HG03521 (cell line): ENCODE data around the gene NSUN2.
"Not testable (repeated sequence)": the region's sequence is repeated elsewhere in the genome, so short reads cannot be mapped to it uniquely, and the experiment has no call there.

Experiments
- ATAC-seq: cut with Tn5 transposase; IDR thresholded peaks from one replicate; pipeline ENCODE4 v1.9.1; 2021; ENCODE audit warnings: mild to moderate bottlenecking, moderate library complexity; ENCODE audit not compliant: unreplicated experiment

NSUN2 gene

GRCh38 chr5:6632888-6633468 lies at the start of gene NSUN2, which contains the start of gene SRD5A1:
TSS of gene NSUN2 (minus strand) at chr5:6633044. CDS start at chr5:6632979, 65 bp downstream.
TSS of gene SRD5A1 (plus strand) at chr5:6633440. CDS start at chr5:6633577, 137 bp downstream.
- ATAC-seq = peak; percentile 86

GRCh38 chr5:6682239-6682638 lies 49.4 kb upstream of the NSUN2 start:
- ATAC-seq = no peak

DNA sequence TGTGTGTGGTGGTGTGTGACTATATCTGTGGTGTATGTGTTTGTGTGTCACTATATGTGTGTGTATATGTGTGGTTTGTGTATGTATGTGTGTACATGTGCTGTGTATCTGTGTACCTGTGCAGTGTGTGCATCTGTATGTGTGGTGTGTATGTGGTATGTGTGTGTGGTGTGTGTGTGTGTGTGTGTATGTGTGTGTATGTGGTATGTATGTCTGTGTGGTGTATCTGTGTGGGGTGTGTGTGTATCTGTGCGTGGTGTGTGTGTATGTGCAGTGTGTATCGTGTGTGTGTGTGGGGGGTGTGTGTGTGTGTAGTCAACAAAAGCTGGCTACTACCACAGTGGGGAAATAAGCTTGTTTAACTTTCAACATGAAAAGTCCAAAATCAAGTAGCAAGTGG lies 48.8 kb upstream of the NSUN2 start:
- ATAC-seq = no peak

DNA sequence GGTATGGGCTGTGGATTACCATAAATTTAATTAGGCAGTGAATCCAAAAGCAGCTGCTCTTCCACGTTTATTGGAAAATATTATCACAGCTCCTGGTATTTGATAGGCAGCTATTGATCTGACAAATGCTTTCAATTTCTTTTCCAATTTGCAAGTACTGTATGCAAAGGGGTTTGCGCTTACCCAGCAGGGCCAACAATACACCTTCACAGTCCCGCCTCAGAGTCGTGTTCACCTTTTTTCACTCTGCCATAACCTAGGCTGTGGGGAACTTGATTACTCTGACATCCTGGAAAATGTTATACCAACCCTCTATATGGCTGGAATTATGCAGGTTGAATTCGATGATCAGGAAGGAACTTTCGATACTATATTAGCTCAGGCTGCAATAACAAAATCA lies 48.1 kb upstream of the NSUN2 start:
- no peak for ATAC-seq

GRCh38 chr5:6678385-6678784 lies 45.5 kb upstream of the NSUN2 start:
- ATAC-seq = no peak

DNA sequence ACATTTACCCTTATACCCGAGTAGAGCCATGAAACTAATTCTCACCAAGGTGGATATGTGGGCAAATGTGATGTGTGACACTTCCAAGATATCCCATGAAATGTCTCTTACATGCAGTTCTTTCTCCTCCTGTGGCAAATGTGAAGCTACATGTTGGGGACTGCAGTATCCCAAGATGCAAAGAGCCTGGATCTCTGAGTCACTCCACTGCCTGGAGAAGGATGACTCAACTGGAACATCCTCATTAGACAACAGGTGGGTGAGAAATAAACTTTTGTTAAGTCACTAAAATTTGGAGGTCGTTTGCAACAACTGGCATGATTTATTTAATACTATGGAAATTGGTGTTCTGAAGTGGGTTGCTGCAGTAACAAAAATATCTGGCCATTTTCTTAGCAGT lies 43.9 kb upstream of the NSUN2 start:
- no peak for ATAC-seq

- ATAC-seq = no peak
These were observed 43.1 kb upstream of the NSUN2 start for GRCh38 chr5:6675784-6676491.

DNA sequence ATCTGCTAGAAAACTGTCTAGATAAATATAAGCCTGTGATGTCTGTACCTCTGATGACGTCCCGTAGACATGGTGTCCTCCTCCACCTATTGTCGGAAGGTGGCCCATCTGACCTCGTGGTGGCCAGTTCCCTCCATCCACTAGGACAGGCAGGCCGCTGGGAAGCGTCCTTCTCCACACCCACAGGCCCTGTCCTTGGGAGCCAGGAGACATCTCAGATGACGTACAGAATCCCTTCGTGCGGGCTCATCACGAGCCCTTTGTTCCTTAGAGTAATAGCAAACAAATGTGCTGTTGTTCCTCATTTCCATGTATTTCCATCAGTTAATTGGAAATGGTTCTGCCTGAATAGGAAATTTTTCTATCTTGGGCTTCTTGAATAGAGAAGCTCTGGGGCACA lies 42.0 kb upstream of the NSUN2 start:
- ATAC-seq = no peak

DNA sequence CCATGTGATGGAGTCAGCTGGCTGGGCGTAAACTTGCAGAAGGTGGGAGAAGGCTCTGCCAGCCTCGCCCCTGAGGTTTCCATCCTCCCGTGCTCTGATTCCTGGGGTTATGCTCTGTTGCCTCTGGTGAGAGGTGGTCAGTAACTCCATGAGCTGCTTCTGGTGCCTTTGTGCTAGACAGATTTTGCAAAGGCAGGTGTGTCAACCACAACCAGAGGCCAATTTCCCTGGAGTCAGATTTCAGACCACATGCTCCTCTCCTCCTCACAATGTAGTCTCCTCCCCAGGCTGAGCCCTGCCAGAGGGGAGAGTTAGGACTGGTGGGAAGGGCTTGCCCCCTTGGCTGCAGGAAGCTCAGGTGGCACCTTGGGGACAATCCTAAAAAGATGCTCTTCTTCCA lies 41.6 kb upstream of the NSUN2 start:
- ATAC-seq = no peak

DNA sequence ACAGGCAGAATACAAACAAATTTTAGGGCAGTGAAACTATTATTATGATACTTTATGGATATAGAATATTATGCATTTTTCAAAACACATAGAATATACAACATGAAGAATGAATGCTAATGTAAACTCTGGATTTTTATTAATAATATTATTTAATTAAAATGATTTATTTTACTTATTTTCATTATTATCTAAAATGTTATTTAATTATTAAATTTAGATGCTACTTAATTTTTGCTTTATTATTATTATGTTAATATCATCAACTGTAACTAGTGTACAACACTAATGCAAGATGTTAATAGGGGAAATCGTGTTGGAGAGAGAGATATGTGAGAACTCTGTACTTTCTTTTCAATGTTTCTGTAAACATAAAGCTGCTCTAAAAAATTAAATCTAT lies 41.1 kb upstream of the NSUN2 start:
- ATAC-seq = no peak

DNA sequence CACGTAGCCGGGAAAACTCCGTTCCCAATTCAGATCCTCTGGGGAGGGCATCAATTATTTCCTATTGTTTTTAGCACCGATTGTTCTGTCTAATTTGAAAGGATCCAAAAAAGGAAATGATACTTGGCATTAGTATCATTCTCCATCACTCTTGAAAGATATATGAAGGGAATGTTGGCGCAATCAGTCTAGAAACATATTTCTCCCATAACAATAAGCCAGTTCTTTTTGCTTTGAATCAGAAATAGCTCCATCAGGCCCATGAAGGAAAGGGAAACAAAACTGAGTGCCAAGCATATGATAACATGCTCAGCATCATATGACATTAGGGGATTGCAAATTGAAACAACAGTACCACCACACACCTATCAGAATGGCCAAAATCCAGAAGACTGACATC lies 40.2 kb upstream of the NSUN2 start:
- no peak for ATAC-seq

GRCh38 chr5:6668717-6669116 lies 35.9 kb upstream of the NSUN2 start:
- not testable (repeated sequence) for ATAC-seq

GRCh38 chr5:6667648-6668047 lies 34.8 kb upstream of the NSUN2 start:
- ATAC-seq = no peak

GRCh38 chr5:6666762-6667161 lies 33.9 kb upstream of the NSUN2 start:
- no peak for ATAC-seq

DNA sequence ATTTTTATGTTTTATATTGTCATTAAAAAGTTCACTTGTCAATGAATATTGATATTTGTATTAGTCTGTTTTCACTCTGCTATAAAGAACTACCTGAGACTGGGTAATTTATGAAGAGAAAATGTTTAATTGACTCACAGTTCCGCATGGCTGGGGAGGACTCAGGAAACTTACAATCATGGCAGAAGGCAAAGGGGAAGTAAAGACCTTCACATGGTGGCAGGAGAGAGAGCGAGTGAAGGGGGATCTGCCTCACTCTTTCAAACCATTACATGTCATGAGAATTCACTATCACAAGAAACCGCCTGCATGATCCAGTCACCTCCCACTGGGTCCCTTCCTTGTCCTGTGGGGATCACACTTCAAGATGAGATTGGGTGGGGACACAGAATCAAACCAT lies 27.8 kb upstream of the NSUN2 start:
- peak; percentile 37 for ATAC-seq

GRCh38 chr5:6659941-6660684 lies 27.3 kb upstream of the NSUN2 start:
- ATAC-seq = peak; percentile 64

- no peak for ATAC-seq
These were observed 23.8 kb upstream of the NSUN2 start for GRCh38 chr5:6656680-6657079.

- no peak for ATAC-seq
These were observed 22.6 kb upstream of the NSUN2 start for GRCh38 chr5:6655432-6655831.

DNA sequence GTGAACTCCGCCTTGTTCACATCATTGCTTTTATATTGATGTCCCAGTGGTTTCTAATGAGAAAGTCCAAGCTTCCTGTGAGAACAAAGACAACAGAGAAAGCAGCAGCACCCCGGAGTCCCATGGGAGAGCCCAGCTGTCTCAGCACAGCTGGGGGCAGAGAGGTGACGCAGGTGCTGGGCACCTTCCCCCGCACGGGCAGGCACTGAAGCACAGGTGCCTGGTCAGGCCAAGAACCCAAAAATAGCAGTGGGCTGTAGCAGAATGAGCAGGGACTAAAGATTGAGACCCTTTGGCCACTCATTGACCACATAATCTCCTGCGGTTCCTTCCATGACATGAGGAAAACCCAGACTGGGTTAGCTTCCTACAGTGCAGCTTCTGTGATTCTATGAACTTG lies 19.2 kb upstream of the NSUN2 start:
- peak; percentile 95 for ATAC-seq

- ATAC-seq = no peak
These were observed 16.8 kb upstream of the NSUN2 start for GRCh38 chr5:6649681-6650080.

DNA sequence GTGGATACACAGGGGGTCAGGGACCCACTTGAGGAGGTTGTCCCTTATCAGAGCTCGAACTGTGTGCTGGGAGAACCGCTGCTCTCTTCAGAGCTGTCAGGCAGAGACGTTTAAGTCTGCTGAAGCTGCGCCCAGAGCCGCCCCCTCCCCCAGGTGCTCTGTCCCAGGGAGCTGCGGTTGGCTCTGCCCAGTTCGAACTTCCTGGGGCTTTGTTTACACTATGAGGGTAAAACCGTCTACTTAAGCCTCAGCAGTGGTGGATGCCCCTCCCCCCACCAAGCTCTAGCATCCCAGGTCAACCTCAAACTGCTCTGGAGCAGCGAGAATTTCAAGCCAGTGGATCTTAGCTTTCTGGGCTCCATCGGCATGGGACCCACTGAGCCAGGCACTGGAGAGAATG lies 16.3 kb upstream of the NSUN2 start:
- no peak for ATAC-seq
